Activated CD4-positive, alpha-beta memory T cell treated with anti-CD3 and anti-CD28 coated beads, Interleukin-2, amount 10 ng/mL, durations not matched to agents 7 days and 5 days (primary cell): Measurements from ENCODE around the gene TMEM94. TPM values are rescaled to one million over a fixed set of nuclear protein-coding genes. Genes with fewer than 3 reads are reported as not detected.

Experiments used
- CTCF ChIA-PET: fragments of 350-600 bp; sonication (Branson Sonifier 250); formaldehyde crosslinking; loops from one replicate; lab custom pipeline; 2021; ENCODE audit warnings: antibody characterized with exemption, inconsistent platforms; lab: Charles Lee
- POLR2A ChIA-PET: fragments of 350-600 bp; sonication (Branson Sonifier 250); formaldehyde crosslinking; loops from one replicate; lab custom pipeline; 2021; ENCODE audit warnings: antibody characterized with exemption; lab: Charles Lee
- DNase-seq: peaks from one replicate; pipeline ENCODE4 v3.0.0-alpha.2; 2020
- H3K27ac Mint-ChIP-seq: one replicate; pipeline ENCODE4 v1.8.0; 2021; ENCODE audit warnings: mild to moderate bottlenecking, mixed read lengths
- H3K27me3 Mint-ChIP-seq: one replicate; pipeline ENCODE4 v1.8.0; 2021; ENCODE audit warnings: mixed read lengths
- H3K36me3 Mint-ChIP-seq: one replicate; pipeline ENCODE4 v1.8.0; 2021; ENCODE audit warnings: low read depth, mixed read lengths
- H3K4me1 Mint-ChIP-seq: one replicate; pipeline ENCODE4 v1.8.0; 2021; ENCODE audit warnings: mixed read lengths
- H3K4me3 Mint-ChIP-seq: one replicate; pipeline ENCODE4 v1.8.0; 2021; ENCODE audit warnings: mild to moderate bottlenecking, mixed read lengths
- H3K9me3 Mint-ChIP-seq: one replicate; pipeline ENCODE4 v1.8.0; 2021; ENCODE audit warnings: mixed read lengths
- total RNA-seq, 2 experiments: library from RNA; stranded (reverse); gene quantifications; one replicate each; pipeline ENCODE4 v1.2.3, GENCODE V29; 2021

Gene TMEM94
- total RNA-seq, result 10 to 100 TPM; 76.4 to 81.9 TPM

DNA sequence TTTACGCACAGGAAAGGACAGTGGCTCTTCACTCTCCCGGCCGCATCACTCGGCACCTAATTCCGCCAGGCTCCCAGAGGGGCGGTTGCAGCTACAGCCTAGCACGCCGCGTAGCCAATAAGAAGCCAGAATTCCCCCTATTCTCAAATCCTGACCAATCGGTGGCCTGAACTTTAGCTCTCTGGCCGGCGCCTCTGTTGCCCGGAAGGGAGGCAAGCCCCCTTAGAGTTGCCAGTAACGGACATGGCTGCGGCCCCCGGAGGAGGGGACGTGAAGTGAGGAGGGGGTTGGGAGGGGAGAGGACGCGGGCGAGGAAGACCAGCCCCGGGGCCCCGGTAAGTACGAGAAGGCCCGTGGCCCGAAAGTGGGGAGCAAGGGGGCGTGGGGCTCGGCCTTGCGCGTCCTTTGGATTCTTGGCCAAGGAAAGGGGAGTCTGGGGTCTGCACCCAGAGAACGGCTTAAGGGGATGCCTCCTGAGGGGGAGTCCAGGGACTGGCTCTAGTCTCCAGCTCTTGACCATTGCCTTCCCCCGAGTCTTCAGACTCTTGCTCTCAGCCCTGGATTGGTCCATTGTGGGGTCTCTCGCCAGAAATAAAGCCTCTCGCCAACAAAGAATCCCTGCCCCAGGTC, at the start of gene TMEM94:
TSS of gene TMEM94 (plus strand) at position 219 of the 630 bp plus-strand sequence. CDS start 15,271 bp downstream, outside the sequence.
- ChIA-PET POLR2A (interaction anchor here (0.7 to 2.5 kb wide), 34 partner anchors 9 to 583 kb away, joined by 3 to 13 read pairs (median 4); partner anchors contain the start of genes FDXR, GGA3, MIF4GD and MRPS7), CTCF (interaction anchor here (0.8 to 2.6 kb wide), 20 partner anchors 9 to 333 kb away, joined by 3 to 14 read pairs (median 4); partner anchors contain the start of genes GGA3, LLGL2, MIF4GD and MRPS7)
- Mint-ChIP-seq H3K36me3 (no peaks in the 10 kb centered on the region), H3K27me3 (no peaks in the 10 kb centered on the region), H3K27ac (peak within 1 kb of the TSS; percentile 72), H3K9me3 (no peaks in the 10 kb centered on the region), H3K4me3 (peak within 1 kb of the TSS; percentile 87), H3K4me1 (peaks cover 35% of the 10 kb centered on the region)
- peak; percentile 94 for DNase-seq

GRCh38 chr17:75407655-75408352, 48.6 kb upstream of the TMEM94 start:
- no peak for DNase-seq
- no peaks in the 10 kb centered on the region for H3K9me3 Mint-ChIP-seq
- H3K4me1 Mint-ChIP-seq, result peaks cover 45% of the 10 kb centered on the region
- ChIA-PET CTCF (interaction anchor here (0.7 to 4.9 kb wide), 5 partner anchors 13 to 147 kb away, joined by 3 to 46 read pairs (median 5); partner anchors contain the start of gene SLC25A19), POLR2A (interaction anchor here (3.1 kb wide), 1 partner anchor 119 kb away, joined by 38 read pairs; the partner anchor contains the start of gene SLC25A19)
- H3K27me3 Mint-ChIP-seq, result no peaks in the 10 kb centered on the region
- H3K27ac Mint-ChIP-seq, result no peak overlapping the region
- H3K36me3 Mint-ChIP-seq, result peaks cover 9% of the 10 kb centered on the region
- H3K4me3 Mint-ChIP-seq, result no peak overlapping the region

DNA sequence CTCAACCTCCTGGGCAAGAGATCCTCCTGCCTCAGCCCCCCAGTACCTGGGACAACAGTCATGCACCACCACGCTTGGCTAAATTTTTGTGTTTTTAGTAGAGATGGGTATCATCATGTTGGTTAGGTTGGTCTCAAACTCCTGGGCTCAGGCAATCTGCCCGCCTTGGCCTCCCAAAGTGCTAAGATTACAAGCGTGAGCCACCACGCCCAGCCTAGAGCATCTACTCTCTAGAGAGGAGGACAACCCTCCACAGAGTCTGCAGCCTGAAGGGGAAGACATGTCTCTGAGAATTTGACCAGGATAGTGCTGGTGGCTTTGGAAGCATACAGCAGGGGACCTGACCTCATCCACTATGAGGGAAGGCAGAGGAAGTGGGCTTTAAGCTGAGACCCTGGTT, 46.3 kb upstream of the TMEM94 start:
- ChIA-PET POLR2A (interaction anchor here (2.1 kb wide), 1 partner anchor 121 kb away, joined by 5 read pairs; the partner anchor contains the start of gene SLC25A19), CTCF (interaction anchor here (0.8 to 3.1 kb wide), 3 partner anchors 88 to 163 kb away, joined by 3 to 20 read pairs (median 3); partner anchors contain the start of gene SLC25A19)
- Mint-ChIP-seq H3K9me3 (no peaks in the 10 kb centered on the region), H3K4me3 (no peak overlapping the region), H3K36me3 (no peaks in the 10 kb centered on the region), H3K4me1 (peaks cover 38% of the 10 kb centered on the region), H3K27ac (no peak overlapping the region), H3K27me3 (peaks cover 11% of the 10 kb centered on the region)
- DNase-seq, result no peak

- H3K4me1 Mint-ChIP-seq, result peaks cover 29% of the 10 kb centered on the region
- CTCF ChIA-PET, result interaction anchor here (0.5 to 3.1 kb wide), 20 partner anchors 10 to 450 kb away, joined by 3 to 20 read pairs (median 5); partner anchors contain the start of genes GGA3, MIF4GD and MRPS7
- DNase-seq, result no peak
- peaks cover 12% of the 10 kb centered on the region for H3K27me3 Mint-ChIP-seq
- POLR2A ChIA-PET, result interaction anchor here (0.9 to 2.1 kb wide), 6 partner anchors 88 to 142 kb away, joined by 3 to 7 read pairs (median 4); partner anchors contain the start of genes MIF4GD and SLC25A19
- no peaks in the 10 kb centered on the region for H3K9me3 Mint-ChIP-seq
- H3K27ac Mint-ChIP-seq, result peak overlapping the region; percentile 7
- no peak overlapping the region for H3K4me3 Mint-ChIP-seq
- H3K36me3 Mint-ChIP-seq, result no peaks in the 10 kb centered on the region
Measured at GRCh38 chr17:75411328-75412067, 44.9 kb upstream of the TMEM94 start.

DNA sequence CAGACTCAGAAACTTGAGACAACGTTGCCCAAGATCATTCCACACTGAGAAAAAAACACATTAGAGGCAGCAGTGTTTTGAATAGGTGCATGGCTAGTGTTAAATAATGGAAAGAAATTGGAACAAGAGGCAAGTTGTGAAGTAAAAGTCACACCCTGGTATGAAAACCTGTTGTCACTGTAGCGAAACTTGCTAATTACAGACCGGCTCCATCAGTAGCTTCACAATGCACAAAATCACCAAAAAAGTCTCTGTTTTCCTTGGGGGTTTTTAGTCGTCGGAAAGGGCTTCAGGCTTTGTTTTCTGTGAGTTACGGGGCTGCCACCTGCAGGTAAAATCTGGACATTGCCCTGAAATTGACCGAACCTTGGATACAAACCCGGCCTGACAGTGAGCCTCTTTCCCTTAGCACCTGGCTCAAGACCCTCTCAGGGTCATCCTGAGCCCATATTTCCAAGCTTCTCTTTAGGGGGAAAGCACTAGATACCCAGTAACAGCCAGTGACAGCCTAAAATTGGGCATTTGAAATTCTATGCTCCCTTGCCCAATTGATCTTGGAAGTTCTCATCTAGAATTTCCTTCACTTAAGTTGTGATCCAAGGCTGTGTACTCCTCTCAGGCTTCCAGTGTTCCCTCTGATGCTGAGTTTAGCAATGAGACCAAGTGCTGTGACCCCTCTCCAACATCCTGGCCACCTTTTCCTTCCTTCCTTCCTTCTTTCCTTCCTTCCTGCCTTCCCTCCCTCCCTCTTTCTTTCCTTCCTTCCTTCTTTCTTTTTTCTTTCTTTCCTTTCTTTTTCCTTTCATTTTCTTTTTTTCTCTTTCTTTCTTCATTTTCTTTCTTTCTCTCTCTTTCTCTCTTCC, 43.7 kb upstream of the TMEM94 start:
- peak overlapping the region; percentile 29 for H3K27ac Mint-ChIP-seq

GRCh38 chr17:75414488-75414887, 41.9 kb upstream of the TMEM94 start:
- Mint-ChIP-seq H3K36me3 (no peaks in the 10 kb centered on the region), H3K4me1 (peaks cover 32% of the 10 kb centered on the region), H3K27me3 (peaks cover 18% of the 10 kb centered on the region), H3K9me3 (no peaks in the 10 kb centered on the region), H3K4me3 (no peak overlapping the region), H3K27ac (no peak overlapping the region)
- POLR2A ChIA-PET, result interaction anchor here (1.0 kb wide), 1 partner anchor 9 kb away, joined by 3 read pairs; the partner anchor contains the start of gene GRB2
- no peak for DNase-seq
- CTCF ChIA-PET, result interaction anchor here (0.6 to 1.7 kb wide), 4 partner anchors 48 to 178 kb away, joined by 3 to 5 read pairs (median 4); no protein-coding TSS in a partner anchor

More for the DNA sequence above, 43.7 kb upstream of the TMEM94 start:
- ChIA-PET CTCF (interaction anchor here (0.6 to 3.1 kb wide), 31 partner anchors 10 to 489 kb away, joined by 3 to 20 read pairs (median 4); partner anchors contain the start of genes GGA3, MIF4GD, MRPS7 and OTOP2), POLR2A (interaction anchor here (0.8 to 2.1 kb wide), 8 partner anchors 90 to 152 kb away, joined by 3 to 7 read pairs (median 5); partner anchors contain the start of genes GGA3, MIF4GD, MRPS7 and SLC25A19)
- Mint-ChIP-seq H3K4me3 (no peak overlapping the region), H3K9me3 (no peaks in the 10 kb centered on the region), H3K4me1 (peaks cover 26% of the 10 kb centered on the region), H3K27me3 (peaks cover 12% of the 10 kb centered on the region), H3K36me3 (no peaks in the 10 kb centered on the region)
- peak; percentile 81 for DNase-seq

- Mint-ChIP-seq H3K4me1 (peaks cover 27% of the 10 kb centered on the region), H3K9me3 (no peaks in the 10 kb centered on the region), H3K36me3 (no peaks in the 10 kb centered on the region), H3K27ac (no peak overlapping the region), H3K4me3 (no peak overlapping the region), H3K27me3 (peaks cover 18% of the 10 kb centered on the region)
- CTCF ChIA-PET, result interaction anchor here (0.8 to 1.2 kb wide), 2 partner anchors 10 to 108 kb away, joined by 3 read pairs; partner anchors contain the start of gene GRB2
- DNase-seq, result no peak
- POLR2A ChIA-PET, result interaction anchor here (1.3 kb wide), 1 partner anchor 127 kb away, joined by 3 read pairs; the partner anchor contains the start of gene SLC25A19
Measured at GRCh38 chr17:75416006-75416405, 40.4 kb upstream of the TMEM94 start.

DNA sequence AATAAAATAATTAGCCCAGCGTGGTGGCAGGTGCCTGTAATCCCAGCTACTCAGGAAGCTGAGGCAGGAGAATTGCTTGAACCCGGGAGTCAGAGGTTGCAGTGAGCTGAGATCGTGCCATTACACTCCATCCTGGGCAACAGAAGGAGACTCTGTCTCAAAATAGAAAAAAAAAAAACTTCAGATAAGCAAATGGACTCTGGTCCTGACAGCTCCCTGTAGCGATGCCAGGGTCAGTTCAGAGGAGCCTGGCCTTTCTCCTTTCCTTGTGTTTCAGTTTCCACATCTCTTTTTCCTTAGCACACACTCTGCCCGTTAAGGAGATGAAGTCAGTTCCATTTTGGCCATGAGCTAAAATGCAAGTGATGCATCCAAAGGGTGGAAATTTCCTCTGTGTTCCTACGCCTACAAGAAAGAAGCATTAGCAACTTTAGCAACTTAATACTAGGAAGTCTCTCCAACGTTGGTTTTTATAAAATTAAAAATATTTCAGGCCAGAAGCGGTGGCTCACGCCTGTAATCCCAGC, 39.3 kb upstream of the TMEM94 start:
- Mint-ChIP-seq H3K4me3 (no peak overlapping the region), H3K36me3 (no peaks in the 10 kb centered on the region), H3K9me3 (no peaks in the 10 kb centered on the region), H3K27me3 (peaks cover 18% of the 10 kb centered on the region), H3K4me1 (peaks cover 17% of the 10 kb centered on the region), H3K27ac (no peak overlapping the region)
- no peak for DNase-seq
- CTCF ChIA-PET, result interaction anchor here (0.7 to 1.5 kb wide), 3 partner anchors 146 to 214 kb away, joined by 3 to 4 read pairs (median 3); partner anchors contain the start of gene MIF4GD
- POLR2A ChIA-PET, result interaction anchor here (0.6 kb wide), 2 partner anchors 97 to 458 kb away, joined by 3 to 4 read pairs; no protein-coding TSS in a partner anchor

DNA sequence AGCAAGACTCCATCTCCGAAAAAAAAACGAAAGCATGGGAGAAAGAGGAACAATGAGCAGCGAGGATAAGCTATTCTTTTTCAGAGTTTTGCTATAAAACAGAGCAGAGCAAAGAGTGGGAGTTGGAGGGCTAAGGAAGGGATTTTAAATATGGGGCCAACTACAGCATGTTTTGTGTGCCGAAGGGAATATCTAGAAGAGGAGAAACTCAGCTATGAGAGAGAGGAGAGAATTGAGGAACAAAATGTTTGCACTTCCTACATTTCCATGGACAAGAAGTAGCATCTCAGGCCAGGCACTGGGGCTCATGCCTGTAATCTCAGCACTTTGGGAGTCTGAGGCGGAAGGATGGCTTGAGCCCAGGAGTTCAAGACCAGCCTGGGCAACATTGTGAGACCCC, 37.9 kb upstream of the TMEM94 start:
- no peaks in the 10 kb centered on the region for H3K9me3 Mint-ChIP-seq
- H3K27me3 Mint-ChIP-seq, result peaks cover 17% of the 10 kb centered on the region
- no peak overlapping the region for H3K27ac Mint-ChIP-seq
- ChIA-PET POLR2A (no interaction called here), CTCF (interaction anchor here (0.6 kb wide), 1 partner anchor 95 kb away, joined by 3 read pairs; no protein-coding TSS in a partner anchor)
- peaks cover 6% of the 10 kb centered on the region for H3K4me1 Mint-ChIP-seq
- no peaks in the 10 kb centered on the region for H3K36me3 Mint-ChIP-seq
- no peak for DNase-seq
- no peak overlapping the region for H3K4me3 Mint-ChIP-seq

DNA sequence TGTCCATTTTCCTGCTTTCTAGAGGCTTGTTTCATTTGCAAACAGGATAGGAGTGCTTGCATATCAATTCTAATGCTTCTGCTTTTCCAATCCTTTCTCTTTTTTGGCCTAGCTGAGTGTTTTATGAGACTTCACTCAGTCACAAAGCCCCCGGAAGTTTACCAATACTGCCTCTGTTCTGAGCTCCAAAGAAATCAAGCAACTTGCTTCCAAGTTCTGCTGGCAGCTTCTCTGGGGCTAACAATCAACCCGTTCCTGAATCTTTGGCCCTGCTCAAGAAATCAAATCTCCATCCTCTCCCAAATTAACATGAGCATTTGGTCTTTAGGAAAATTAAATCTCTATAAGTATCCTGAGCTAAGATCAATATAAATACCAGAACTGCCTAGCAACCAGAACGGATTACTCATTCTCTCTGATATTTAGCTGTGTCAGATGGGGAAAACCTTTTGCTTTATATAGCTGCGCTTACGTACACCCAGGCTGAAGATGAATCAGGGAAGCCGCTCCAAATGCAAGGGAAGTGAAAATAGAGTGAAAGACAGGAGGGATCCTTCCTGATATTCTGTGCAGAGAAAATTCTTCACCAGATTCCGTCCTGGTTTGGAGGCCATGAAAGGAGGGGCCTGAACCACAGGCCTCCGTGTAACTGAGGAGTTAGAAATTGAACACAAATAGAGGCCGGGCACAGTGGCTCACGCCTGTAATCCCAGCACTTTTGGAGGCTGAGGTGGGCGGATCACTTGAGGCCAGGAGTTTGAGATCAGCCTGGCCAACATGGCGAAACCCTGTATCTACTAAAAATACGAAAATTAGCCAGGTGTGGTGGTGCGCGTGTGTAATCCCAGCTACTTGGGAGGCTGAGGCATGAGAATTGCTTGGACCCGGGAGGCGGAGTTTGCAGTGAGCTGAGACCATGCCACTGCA, 27.6 kb upstream of the TMEM94 start:
- CTCF ChIA-PET, result interaction anchor here (0.7 to 3.6 kb wide), 8 partner anchors 16 to 1172 kb away, joined by 3 to 13 read pairs (median 5); partner anchors contain the start of gene SMIM5
- Mint-ChIP-seq H3K4me1 (peaks cover 18% of the 10 kb centered on the region), H3K27me3 (peaks cover 14% of the 10 kb centered on the region), H3K9me3 (no peaks in the 10 kb centered on the region), H3K27ac (no peak overlapping the region), H3K36me3 (no peaks in the 10 kb centered on the region), H3K4me3 (no peak overlapping the region)
- POLR2A ChIA-PET, result interaction anchor here (1.0 to 1.1 kb wide), 2 partner anchors 28 to 31 kb away, joined by 3 to 5 read pairs; partner anchors contain the start of gene TMEM94
- no peak for DNase-seq
